Measurements from ENCODE around the gene GRIFIN.

The GRIFIN gene

DNA sequence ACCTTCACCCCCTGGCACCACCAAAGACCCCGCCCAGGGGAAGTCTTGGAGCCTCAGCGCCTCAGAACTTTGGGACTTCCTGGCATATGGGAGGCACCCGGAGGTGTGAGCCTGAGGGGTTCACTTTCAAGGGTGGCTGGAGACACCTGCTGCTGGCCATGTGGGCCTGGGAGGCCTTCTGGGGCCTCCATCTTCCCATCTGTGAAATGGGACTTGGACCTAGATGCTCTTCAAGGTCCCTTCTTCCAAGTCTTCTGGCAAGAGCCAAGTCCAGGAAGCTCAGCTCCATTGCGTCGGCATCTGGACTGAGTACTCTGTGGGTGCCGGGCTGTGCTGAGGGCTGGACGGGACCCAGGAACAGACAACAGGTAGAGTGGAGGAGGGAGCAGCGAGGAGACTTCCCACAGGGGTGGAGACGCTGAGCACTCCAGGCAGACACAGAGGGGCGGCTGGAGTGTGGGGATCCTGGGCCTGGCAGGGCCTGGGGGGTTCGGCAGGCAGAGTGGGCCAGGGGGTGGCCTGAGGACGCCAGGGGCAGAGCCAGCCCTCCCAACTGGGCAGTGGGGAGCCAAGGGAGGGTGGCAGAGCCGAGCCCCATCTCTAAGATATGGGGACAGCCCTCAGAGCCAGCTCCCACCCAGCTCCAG is 34.1 kb upstream of the GRIFIN start:
- H3K4me1 ChIP-seq (ENCODE audit: control insufficient read depth, insufficient read depth, low read length): peaks cover 46% of the 10 kb centered on the region
- no peaks in the 10 kb centered on the region for H3K9me3 ChIP-seq (ENCODE audit: control insufficient read depth, low read length)
- H3K4me3 ChIP-seq (ENCODE audit: low read length): no peak overlapping the region
- H3K36me3 ChIP-seq (ENCODE audit: control insufficient read depth, insufficient read depth, low read length): no peaks in the 10 kb centered on the region
- no peak overlapping the region for H3K9ac ChIP-seq (ENCODE audit: low read length)
- H3K27me3 ChIP-seq (ENCODE audit: control insufficient read depth, insufficient read depth, low read length): peaks cover 3% of the 10 kb centered on the region

DNA sequence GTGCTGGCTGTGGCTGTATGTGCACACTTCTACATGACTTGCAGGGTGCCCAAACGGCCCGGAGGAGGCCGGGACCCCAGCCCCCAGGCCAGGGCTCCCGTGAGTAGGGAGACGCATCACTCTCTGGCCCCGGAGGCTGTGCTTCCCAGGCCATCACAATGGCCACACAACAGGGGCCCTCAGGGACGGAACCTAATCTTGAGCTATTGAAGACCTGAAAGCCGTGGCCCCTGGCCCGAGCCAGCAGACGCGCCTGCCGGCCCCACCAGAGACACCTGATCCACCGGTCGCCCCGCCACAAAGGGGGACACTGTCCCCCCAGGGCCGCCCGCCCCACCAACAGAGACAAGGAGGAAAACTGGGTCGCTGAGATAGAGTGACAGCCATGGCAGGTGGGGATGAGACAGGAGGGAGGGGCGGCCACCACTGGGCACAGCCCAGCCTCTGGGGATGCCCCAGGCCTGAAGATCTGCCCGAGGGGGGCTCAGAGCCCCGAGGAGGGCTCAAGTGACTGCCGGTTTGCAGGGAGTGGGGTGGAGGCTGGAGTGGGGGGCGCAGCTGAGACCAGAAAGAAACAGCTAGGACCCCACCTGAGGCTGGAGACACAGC is 33.2 kb upstream of the GRIFIN start:
- H3K4me1 ChIP-seq (ENCODE audit: control insufficient read depth, insufficient read depth, low read length): peaks cover 46% of the 10 kb centered on the region
- H3K9me3 ChIP-seq (ENCODE audit: control insufficient read depth, low read length): no peaks in the 10 kb centered on the region
- H3K27me3 ChIP-seq (ENCODE audit: control insufficient read depth, insufficient read depth, low read length): peaks cover 3% of the 10 kb centered on the region
- no peak overlapping the region for H3K4me3 ChIP-seq (ENCODE audit: low read length)
- H3K36me3 ChIP-seq (ENCODE audit: control insufficient read depth, insufficient read depth, low read length): no peaks in the 10 kb centered on the region
- no peak overlapping the region for H3K9ac ChIP-seq (ENCODE audit: low read length)

GRCh38 chr7:2508327-2509215 is 32.4 kb upstream of the GRIFIN start:
- H3K9ac ChIP-seq (ENCODE audit: low read length): no peak overlapping the region
- H3K27me3 ChIP-seq (ENCODE audit: control insufficient read depth, insufficient read depth, low read length): peaks cover 3% of the 10 kb centered on the region
- H3K9me3 ChIP-seq (ENCODE audit: control insufficient read depth, low read length): no peaks in the 10 kb centered on the region
- no peak overlapping the region for H3K4me3 ChIP-seq (ENCODE audit: low read length)
- H3K4me1 ChIP-seq (ENCODE audit: control insufficient read depth, insufficient read depth, low read length): peaks cover 46% of the 10 kb centered on the region
- H3K36me3 ChIP-seq (ENCODE audit: control insufficient read depth, insufficient read depth, low read length): no peaks in the 10 kb centered on the region

GRCh38 chr7:2507917-2508306 is 31.7 kb upstream of the GRIFIN start:
- Histone ChIP-seq H3K9me3 (ENCODE audit: control insufficient read depth, low read length) (no peaks in the 10 kb centered on the region), H3K9ac (ENCODE audit: low read length) (no peak overlapping the region), H3K4me1 (ENCODE audit: control insufficient read depth, insufficient read depth, low read length) (peaks cover 44% of the 10 kb centered on the region), H3K4me3 (ENCODE audit: low read length) (no peak overlapping the region), H3K36me3 (ENCODE audit: control insufficient read depth, insufficient read depth, low read length) (no peaks in the 10 kb centered on the region), H3K27me3 (ENCODE audit: control insufficient read depth, insufficient read depth, low read length) (peaks cover 3% of the 10 kb centered on the region)

GRCh38 chr7:2507208-2507916 is 31.2 kb upstream of the GRIFIN start:
- H3K36me3 ChIP-seq (ENCODE audit: control insufficient read depth, insufficient read depth, low read length): no peaks in the 10 kb centered on the region
- no peak overlapping the region for H3K9ac ChIP-seq (ENCODE audit: low read length)
- no peaks in the 10 kb centered on the region for H3K9me3 ChIP-seq (ENCODE audit: control insufficient read depth, low read length)
- peaks cover 39% of the 10 kb centered on the region for H3K4me1 ChIP-seq (ENCODE audit: control insufficient read depth, insufficient read depth, low read length)
- peaks cover 3% of the 10 kb centered on the region for H3K27me3 ChIP-seq (ENCODE audit: control insufficient read depth, insufficient read depth, low read length)
- no peak overlapping the region for H3K4me3 ChIP-seq (ENCODE audit: low read length)

- Histone ChIP-seq H3K9me3 (ENCODE audit: control insufficient read depth, low read length) (no peaks in the 10 kb centered on the region), H3K9ac (ENCODE audit: low read length) (no peak overlapping the region), H3K4me3 (ENCODE audit: low read length) (no peak overlapping the region), H3K36me3 (ENCODE audit: control insufficient read depth, insufficient read depth, low read length) (no peaks in the 10 kb centered on the region), H3K27me3 (ENCODE audit: control insufficient read depth, insufficient read depth, low read length) (peaks cover 3% of the 10 kb centered on the region), H3K4me1 (ENCODE audit: control insufficient read depth, insufficient read depth, low read length) (peaks cover 19% of the 10 kb centered on the region)
Measured at GRCh38 chr7:2505401-2505800, 29.2 kb upstream of the GRIFIN start.

DNA sequence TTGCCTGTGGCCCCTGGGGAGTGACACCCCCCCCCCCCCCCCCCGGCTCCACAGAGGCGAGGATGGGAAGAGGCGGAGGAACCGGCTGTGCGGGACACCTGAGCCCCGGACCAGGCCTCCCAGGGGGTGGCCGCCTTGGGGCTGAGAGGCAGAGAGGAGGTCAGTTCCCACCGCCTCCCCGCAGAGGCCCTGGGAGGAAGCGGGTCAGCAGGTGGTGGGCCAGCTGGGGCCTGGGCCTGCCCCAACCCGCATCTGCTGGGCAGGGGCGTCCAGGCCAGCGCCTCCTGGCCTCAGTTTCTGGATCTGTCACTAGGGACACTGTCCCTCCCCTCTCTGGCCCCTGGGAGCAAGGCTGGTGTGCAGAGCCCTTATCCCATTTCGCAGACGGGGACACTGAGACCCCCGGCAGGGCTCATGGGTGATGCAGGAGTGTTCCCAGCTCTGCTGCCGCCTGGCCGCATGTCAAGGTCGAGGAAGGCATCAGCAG is 28.7 kb upstream of the GRIFIN start:
- Histone ChIP-seq H3K36me3 (ENCODE audit: control insufficient read depth, insufficient read depth, low read length) (no peaks in the 10 kb centered on the region), H3K4me3 (ENCODE audit: low read length) (no peak overlapping the region), H3K4me1 (ENCODE audit: control insufficient read depth, insufficient read depth, low read length) (peaks cover 15% of the 10 kb centered on the region), H3K9me3 (ENCODE audit: control insufficient read depth, low read length) (no peaks in the 10 kb centered on the region), H3K9ac (ENCODE audit: low read length) (no peak overlapping the region), H3K27me3 (ENCODE audit: control insufficient read depth, insufficient read depth, low read length) (peaks cover 3% of the 10 kb centered on the region)

- Histone ChIP-seq H3K9ac (ENCODE audit: low read length) (no peak overlapping the region), H3K9me3 (ENCODE audit: control insufficient read depth, low read length) (no peaks in the 10 kb centered on the region), H3K36me3 (ENCODE audit: control insufficient read depth, insufficient read depth, low read length) (no peaks in the 10 kb centered on the region), H3K27me3 (ENCODE audit: control insufficient read depth, insufficient read depth, low read length) (peaks cover 3% of the 10 kb centered on the region), H3K4me3 (ENCODE audit: low read length) (no peak overlapping the region), H3K4me1 (ENCODE audit: control insufficient read depth, insufficient read depth, low read length) (peaks cover 9% of the 10 kb centered on the region)
Measured at GRCh38 chr7:2504128-2504888, 28.1 kb upstream of the GRIFIN start.

DNA sequence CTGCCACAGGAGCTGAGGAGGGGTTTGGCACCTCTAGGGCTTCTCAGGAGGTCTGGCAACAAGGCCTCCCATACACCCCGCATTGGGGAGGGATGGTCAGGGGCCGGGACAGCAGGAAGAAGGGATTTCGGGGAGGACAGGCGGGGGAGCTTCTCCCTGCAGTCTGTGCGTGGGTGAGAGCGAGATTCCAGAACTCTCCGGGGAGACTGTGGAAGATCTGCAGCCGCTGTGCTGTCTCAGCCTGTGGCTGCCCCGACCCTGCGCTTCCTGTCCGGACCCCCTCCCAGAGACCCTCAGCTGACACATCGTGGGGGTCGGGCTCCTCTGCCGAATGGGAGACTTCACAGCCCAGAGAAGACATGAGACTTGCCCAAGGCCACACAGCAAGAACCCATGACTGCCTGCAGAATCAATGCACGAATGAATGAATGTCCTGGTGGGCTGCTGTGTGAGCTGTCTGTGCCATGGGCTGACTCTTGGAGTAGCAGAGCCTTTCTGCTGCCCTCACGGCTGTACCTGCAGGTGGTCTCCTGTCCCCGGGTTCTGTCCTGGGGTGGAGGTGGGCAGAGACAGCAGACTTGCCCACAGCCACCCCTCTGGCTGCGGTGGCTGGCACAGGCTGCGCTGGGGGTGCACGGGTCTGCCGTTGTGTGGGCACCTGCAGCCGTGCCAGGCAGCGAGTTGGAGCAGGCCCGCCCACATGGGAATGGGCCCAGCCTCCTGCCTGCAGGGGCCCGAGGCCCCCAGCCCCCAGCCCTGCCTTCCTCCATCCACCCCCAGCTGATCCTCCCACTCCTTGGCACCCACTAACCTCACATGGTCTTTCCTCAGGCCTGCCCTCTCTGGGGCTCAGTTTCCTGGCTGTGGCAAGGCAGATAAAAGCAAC is 27.1 kb upstream of the GRIFIN start:
- H3K36me3 ChIP-seq (ENCODE audit: control insufficient read depth, insufficient read depth, low read length): no peaks in the 10 kb centered on the region
- H3K4me1 ChIP-seq (ENCODE audit: control insufficient read depth, insufficient read depth, low read length): no peaks in the 10 kb centered on the region
- no peak overlapping the region for H3K4me3 ChIP-seq (ENCODE audit: low read length)
- no peak overlapping the region for H3K9ac ChIP-seq (ENCODE audit: low read length)
- no peaks in the 10 kb centered on the region for H3K27me3 ChIP-seq (ENCODE audit: control insufficient read depth, insufficient read depth, low read length)
- no peaks in the 10 kb centered on the region for H3K9me3 ChIP-seq (ENCODE audit: control insufficient read depth, low read length)

- no peak overlapping the region for H3K9ac ChIP-seq (ENCODE audit: low read length)
- no peaks in the 10 kb centered on the region for H3K9me3 ChIP-seq (ENCODE audit: control insufficient read depth, low read length)
- no peak overlapping the region for H3K4me3 ChIP-seq (ENCODE audit: low read length)
- no peaks in the 10 kb centered on the region for H3K4me1 ChIP-seq (ENCODE audit: control insufficient read depth, insufficient read depth, low read length)
- no peaks in the 10 kb centered on the region for H3K27me3 ChIP-seq (ENCODE audit: control insufficient read depth, insufficient read depth, low read length)
- no peaks in the 10 kb centered on the region for H3K36me3 ChIP-seq (ENCODE audit: control insufficient read depth, insufficient read depth, low read length)
Measured at GRCh38 chr7:2502647-2502966, 26.4 kb upstream of the GRIFIN start.
